DMS153 treated with DMSO at 0.1 percent for 48 hours (cell line): Measurements from ENCODE around the gene RASL11B.

Experiments used
- DNase-seq: peaks from one replicate; lab custom pipeline; 2025; ENCODE audit not compliant: unreplicated experiment; lab: John Stamatoyannopoulos, UW

RASL11B gene

GRCh38 chr4:52912608-52913007 is 50.5 kb downstream of the RASL11B start:
- DNase-seq = no peak

GRCh38 chr4:52914051-52914605 is 52.0 kb downstream of the RASL11B start:
- DNase-seq = no peak

- DNase-seq = no peak
Measured at GRCh38 chr4:52915191-52915590, 53.1 kb downstream of the RASL11B start.

- no peak for DNase-seq
Measured at GRCh38 chr4:52915730-52916300, 53.7 kb downstream of the RASL11B start.
